ENCODE measurements around the gene SCYGR3. TPM values are rescaled to one million over a fixed set of nuclear protein-coding genes. Genes with fewer than 3 reads are reported as not detected.

Gene SCYGR3
- total RNA-seq, result not detected

GRCh38 chr2:227614740-227615139 lies at the start of gene SCYGR3:
TSS of gene SCYGR3 (minus strand) at chr2:227614840. CDS start at chr2:227614840, 0 bp downstream.
- no peaks in the 10 kb centered on the region for H3K9me3 ChIP-seq
- intact Hi-C loops (cut with DNase I), result no loop called here

GRCh38 chr2:227661827-227662226 lies 47.2 kb upstream of the SCYGR3 start:
- intact Hi-C loops (cut with DNase I), result loop anchor here (10.0 kb wide), 1 partner anchor 203 kb away; no protein-coding TSS in a partner anchor

More at GRCh38 chr2:227614740-227615139, at the start of gene SCYGR3:
- Histone ChIP-seq H3K27me3 (peaks cover 0 to 9% (median 0%) of the 10 kb centered on the region in 4 donors), H3K4me3 (no peak within 1 kb of the TSS), H3K4me1 (peaks cover 0 to 3% (median 0%) of the 10 kb centered on the region in 4 donors), H3K36me3 (no peaks in the 10 kb centered on the region), H3K27ac (replicated peaks in 1 of 4) (no peak within 1 kb of the TSS)
- no peak for TF ChIP-seq CTCF (IDR thresholded peaks at IDR 0.05)
- no peak for TF ChIP-seq POLR2AphosphoS5 (IDR thresholded peaks at IDR 0.05)
- no peak for TF ChIP-seq POLR2A (IDR thresholded peaks at IDR 0.05; ENCODE audit: low read depth)
- TF ChIP-seq EP300 (IDR thresholded peaks at IDR 0.05), result no peak
- WGBS, result 90% methylated on average over 2 of the region's 4 CpGs
- DNase-seq (ENCODE audit: extremely low spot score), result peak; percentile 24

GRCh38 chr2:227661025-227661649 lies 46.5 kb upstream of the SCYGR3 start:
- WGBS, result 52% methylated on average over 7 of the region's 7 CpGs
- Histone ChIP-seq H3K9me3 (no peaks in the 10 kb centered on the region), H3K36me3 (no peaks in the 10 kb centered on the region), H3K4me1 (no peaks in the 10 kb centered on the region), H3K4me3 (no peak overlapping the region), H3K27me3 (no peaks in the 10 kb centered on the region), H3K27ac (replicated peaks in 1 of 4) (no peak overlapping the region)
- intact Hi-C loops (cut with DNase I), result loop anchor here (10.0 kb wide), 1 partner anchor 204 kb away; no protein-coding TSS in a partner anchor
- no peak for DNase-seq (ENCODE audit: extremely low spot score)
- TF ChIP-seq POLR2A (IDR thresholded peaks at IDR 0.05; ENCODE audit: low read depth), result no peak
- no peak for TF ChIP-seq CTCF (IDR thresholded peaks at IDR 0.05)
- TF ChIP-seq POLR2AphosphoS5 (IDR thresholded peaks at IDR 0.05), result no peak
- TF ChIP-seq EP300 (IDR thresholded peaks at IDR 0.05), result no peak

More at GRCh38 chr2:227661827-227662226, 47.2 kb upstream of the SCYGR3 start:
- Histone ChIP-seq H3K4me3 (no peak overlapping the region), H3K27ac (replicated peaks in 1 of 4) (no peak overlapping the region), H3K4me1 (no peaks in the 10 kb centered on the region), H3K9me3 (no peaks in the 10 kb centered on the region), H3K27me3 (no peaks in the 10 kb centered on the region), H3K36me3 (no peaks in the 10 kb centered on the region)
- 55% methylated on average over 3 of the region's 3 CpGs for WGBS
- no peak for DNase-seq (ENCODE audit: extremely low spot score)
- TF ChIP-seq CTCF (IDR thresholded peaks at IDR 0.05) (no peak), EP300 (IDR thresholded peaks at IDR 0.05) (no peak), POLR2A (IDR thresholded peaks at IDR 0.05; ENCODE audit: low read depth) (no peak), POLR2AphosphoS5 (IDR thresholded peaks at IDR 0.05) (no peak)

GRCh38 chr2:227657199-227657845 lies 42.7 kb upstream of the SCYGR3 start:
- Histone ChIP-seq H3K27me3 (no peaks in the 10 kb centered on the region), H3K9me3 (no peaks in the 10 kb centered on the region), H3K27ac (replicated peaks in 1 of 4) (no peak overlapping the region), H3K4me1 (no peaks in the 10 kb centered on the region), H3K4me3 (no peak overlapping the region), H3K36me3 (no peaks in the 10 kb centered on the region)
- no peak for TF ChIP-seq EP300 (IDR thresholded peaks at IDR 0.05)
- no peak for TF ChIP-seq POLR2AphosphoS5 (IDR thresholded peaks at IDR 0.05)
- TF ChIP-seq CTCF (IDR thresholded peaks at IDR 0.05), result no peak
- TF ChIP-seq POLR2A (IDR thresholded peaks at IDR 0.05; ENCODE audit: low read depth), result no peak
- no peak for DNase-seq (ENCODE audit: extremely low spot score)
- intact Hi-C loops (cut with DNase I), result loop anchor here (5.0 kb wide), 3 partner anchors 60 to 255 kb away; partner anchors contain the start of gene SLC19A3
- 82% methylated on average over 8 of the region's 8 CpGs for WGBS
